Measurements from ENCODE around the gene ST8SIA6.

DNA sequence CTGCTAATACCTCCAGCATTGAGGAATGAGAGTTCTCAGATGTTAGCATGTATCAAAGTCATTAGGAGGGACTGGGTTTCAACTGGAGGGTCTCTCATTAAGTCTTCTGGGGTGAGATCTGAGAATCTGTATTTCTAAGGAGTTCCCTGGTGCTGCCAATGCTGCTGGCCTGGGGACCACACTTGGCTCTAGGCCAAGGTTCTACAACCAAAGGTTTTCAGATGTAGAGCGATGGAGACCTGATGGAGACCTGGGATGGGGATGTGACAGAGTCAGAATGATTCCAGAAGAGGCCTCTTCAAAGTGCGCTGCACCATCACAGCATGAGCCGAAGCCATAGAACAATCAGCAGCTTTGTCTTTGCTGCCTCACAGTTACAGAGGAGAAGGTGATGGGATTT is 27.2 kb downstream of the ST8SIA6 start:
- TF ChIP-seq, protein P1, sequence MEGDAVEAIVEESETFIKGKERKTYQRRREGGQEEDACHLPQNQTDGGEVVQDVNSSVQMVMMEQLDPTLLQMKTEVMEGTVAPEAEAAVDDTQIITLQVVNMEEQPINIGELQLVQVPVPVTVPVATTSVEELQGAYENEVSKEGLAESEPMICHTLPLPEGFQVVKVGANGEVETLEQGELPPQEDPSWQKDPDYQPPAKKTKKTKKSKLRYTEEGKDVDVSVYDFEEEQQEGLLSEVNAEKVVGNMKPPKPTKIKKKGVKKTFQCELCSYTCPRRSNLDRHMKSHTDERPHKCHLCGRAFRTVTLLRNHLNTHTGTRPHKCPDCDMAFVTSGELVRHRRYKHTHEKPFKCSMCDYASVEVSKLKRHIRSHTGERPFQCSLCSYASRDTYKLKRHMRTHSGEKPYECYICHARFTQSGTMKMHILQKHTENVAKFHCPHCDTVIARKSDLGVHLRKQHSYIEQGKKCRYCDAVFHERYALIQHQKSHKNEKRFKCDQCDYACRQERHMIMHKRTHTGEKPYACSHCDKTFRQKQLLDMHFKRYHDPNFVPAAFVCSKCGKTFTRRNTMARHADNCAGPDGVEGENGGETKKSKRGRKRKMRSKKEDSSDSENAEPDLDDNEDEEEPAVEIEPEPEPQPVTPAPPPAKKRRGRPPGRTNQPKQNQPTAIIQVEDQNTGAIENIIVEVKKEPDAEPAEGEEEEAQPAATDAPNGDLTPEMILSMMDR (IDR thresholded peaks at IDR 0.05), result no peak
- TF ChIP-seq POLR2A (IDR thresholded peaks at IDR 0.05), result no peak
